ENCODE results near the gene ZNF652. TPM values are rescaled to one million over a fixed set of nuclear protein-coding genes. Genes with fewer than 3 reads are reported as not detected.

ZNF652 gene
- 7.2 and 7.8 TPM in 2 replicates for total RNA-seq
- 5.3 and 10.2 TPM in 2 replicates for polyA plus RNA-seq
- 3.0 and 7.3 TPM in 2 replicates for polyA plus RNA-seq (2012)
- polyA minus RNA-seq (ENCODE audit: low replicate concordance) = 7.9 and 12.2 TPM in 2 replicates

GRCh38 chr17:49361902-49362722 is at the start of gene ZNF652:
TSS of gene ZNF652 (minus strand) at chr17:49362250. CDS start at chr17:49317725, 44,525 bp downstream.
- peak within 1 kb of the TSS; percentile 87 for H2AFZ ChIP-seq (ENCODE audit: low read length)
- H3K27me3 ChIP-seq (ENCODE audit: control insufficient read depth, insufficient read depth, low read length) = no peaks in the 10 kb centered on the region
- peaks cover 1% of the 10 kb centered on the region for H4K20me1 ChIP-seq (ENCODE audit: control insufficient read depth, extremely low read depth, insufficient read depth, low read length)
- H3K27ac ChIP-seq (ENCODE audit: insufficient read depth, low read length) = peak within 1 kb of the TSS; percentile 67
- H3K79me2 ChIP-seq (ENCODE audit: control insufficient read depth, insufficient read depth, low read length) = peaks cover 41% of the 10 kb centered on the region
- H3K4me3 ChIP-seq (replicated peaks in 1 of 4; ENCODE audit: control extremely low read depth in 1 of 4, insufficient read depth in 1 of 4, low read depth in 3 of 4, low read length in 4 of 4) = peak within 1 kb of the TSS; percentile 88 to 98 (median 94)
- DNase-seq (ENCODE audit: low read depth in 2 of 2) = peak; percentile 71 to 75
- H3K9ac ChIP-seq (ENCODE audit: insufficient read depth, low read length) = peak within 1 kb of the TSS; percentile 88
- peaks cover 12% of the 10 kb centered on the region for H3K4me1 ChIP-seq (ENCODE audit: control insufficient read depth, extremely low read depth, insufficient read depth, low read length)
- TF ChIP-seq, protein P1, sequence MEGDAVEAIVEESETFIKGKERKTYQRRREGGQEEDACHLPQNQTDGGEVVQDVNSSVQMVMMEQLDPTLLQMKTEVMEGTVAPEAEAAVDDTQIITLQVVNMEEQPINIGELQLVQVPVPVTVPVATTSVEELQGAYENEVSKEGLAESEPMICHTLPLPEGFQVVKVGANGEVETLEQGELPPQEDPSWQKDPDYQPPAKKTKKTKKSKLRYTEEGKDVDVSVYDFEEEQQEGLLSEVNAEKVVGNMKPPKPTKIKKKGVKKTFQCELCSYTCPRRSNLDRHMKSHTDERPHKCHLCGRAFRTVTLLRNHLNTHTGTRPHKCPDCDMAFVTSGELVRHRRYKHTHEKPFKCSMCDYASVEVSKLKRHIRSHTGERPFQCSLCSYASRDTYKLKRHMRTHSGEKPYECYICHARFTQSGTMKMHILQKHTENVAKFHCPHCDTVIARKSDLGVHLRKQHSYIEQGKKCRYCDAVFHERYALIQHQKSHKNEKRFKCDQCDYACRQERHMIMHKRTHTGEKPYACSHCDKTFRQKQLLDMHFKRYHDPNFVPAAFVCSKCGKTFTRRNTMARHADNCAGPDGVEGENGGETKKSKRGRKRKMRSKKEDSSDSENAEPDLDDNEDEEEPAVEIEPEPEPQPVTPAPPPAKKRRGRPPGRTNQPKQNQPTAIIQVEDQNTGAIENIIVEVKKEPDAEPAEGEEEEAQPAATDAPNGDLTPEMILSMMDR (conservative IDR thresholded peaks at IDR 0.05 in 1 of 2, IDR thresholded peaks at IDR 0.05 in 1 of 2; ENCODE audit: low read depth in 1 of 2, low read length in 2 of 2) = no peak
- no peak for TF ChIP-seq EZH2 (IDR thresholded peaks at IDR 0.05; ENCODE audit: low read length, missing control alignments)
- no peaks in the 10 kb centered on the region for H3K36me3 ChIP-seq (ENCODE audit: control insufficient read depth, insufficient read depth, low read length)
- no peaks in the 10 kb centered on the region for H3K9me3 ChIP-seq (ENCODE audit: control insufficient read depth, insufficient read depth, low read depth, low read length)
- peak within 1 kb of the TSS; percentile 99 for H3K4me2 ChIP-seq (ENCODE audit: extremely low read depth, insufficient read depth, low read length)

DNA sequence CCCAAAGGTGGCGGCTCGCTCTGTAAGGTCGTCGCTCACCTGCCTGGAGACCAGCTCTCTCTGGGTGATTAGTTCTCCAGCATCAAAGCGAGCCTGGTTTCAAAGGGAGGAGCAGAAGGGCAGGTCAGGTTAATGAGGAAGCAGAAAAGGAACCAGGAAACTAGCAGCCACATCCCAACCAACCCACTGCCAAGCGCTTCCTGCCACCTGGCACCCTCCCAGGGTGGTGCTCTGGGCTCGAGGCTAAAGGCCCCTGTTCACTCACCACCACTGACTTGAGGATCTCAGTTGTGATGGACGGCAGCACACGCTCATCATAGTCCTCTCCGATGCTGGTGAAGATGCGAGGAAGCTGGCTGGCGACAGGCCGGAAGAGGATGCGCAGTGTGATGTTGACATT is 47.0 kb upstream of the ZNF652 start:
- H3K79me2 ChIP-seq (ENCODE audit: control insufficient read depth, insufficient read depth, low read length) = peaks cover 4% of the 10 kb centered on the region
- TF ChIP-seq, protein P1 (conservative IDR thresholded peaks at IDR 0.05 in 1 of 2, IDR thresholded peaks at IDR 0.05 in 1 of 2; ENCODE audit: low read depth in 1 of 2, low read length in 2 of 2) = no peak
- TF ChIP-seq EZH2 (IDR thresholded peaks at IDR 0.05; ENCODE audit: low read length, missing control alignments) = no peak

GRCh38 chr17:49407981-49408501 is 46.0 kb upstream of the ZNF652 start:
- Histone ChIP-seq H2AFZ (ENCODE audit: low read length) (no peak overlapping the region), H3K27me3 (ENCODE audit: control insufficient read depth, insufficient read depth, low read length) (no peaks in the 10 kb centered on the region), H3K9me3 (ENCODE audit: control insufficient read depth, insufficient read depth, low read depth, low read length) (no peaks in the 10 kb centered on the region), H3K4me1 (ENCODE audit: control insufficient read depth, extremely low read depth, insufficient read depth, low read length) (peaks cover 5% of the 10 kb centered on the region), H3K36me3 (ENCODE audit: control insufficient read depth, insufficient read depth, low read length) (peaks cover 39% of the 10 kb centered on the region), H4K20me1 (ENCODE audit: control insufficient read depth, extremely low read depth, insufficient read depth, low read length) (no peaks in the 10 kb centered on the region), H3K4me2 (ENCODE audit: extremely low read depth, insufficient read depth, low read length) (no peak overlapping the region), H3K9ac (ENCODE audit: insufficient read depth, low read length) (no peak overlapping the region), H3K79me2 (ENCODE audit: control insufficient read depth, insufficient read depth, low read length) (no peaks in the 10 kb centered on the region), H3K4me3 (replicated peaks in 1 of 4; ENCODE audit: control extremely low read depth in 1 of 4, insufficient read depth in 1 of 4, low read depth in 3 of 4, low read length in 4 of 4) (no peak overlapping the region), H3K27ac (ENCODE audit: insufficient read depth, low read length) (no peak overlapping the region)
- no peak for TF ChIP-seq EZH2 (IDR thresholded peaks at IDR 0.05; ENCODE audit: low read length, missing control alignments)
- TF ChIP-seq, protein P1 (conservative IDR thresholded peaks at IDR 0.05 in 1 of 2, IDR thresholded peaks at IDR 0.05 in 1 of 2; ENCODE audit: low read depth in 1 of 2, low read length in 2 of 2) = peak; percentile 74 to 85
- peak; percentile 43 to 68 for DNase-seq (ENCODE audit: low read depth in 2 of 2)

More for the DNA sequence above, 47.0 kb upstream of the ZNF652 start:
- Histone ChIP-seq H3K9ac (ENCODE audit: insufficient read depth, low read length) (no peak overlapping the region), H2AFZ (ENCODE audit: low read length) (no peak overlapping the region), H3K27ac (ENCODE audit: insufficient read depth, low read length) (no peak overlapping the region), H3K27me3 (ENCODE audit: control insufficient read depth, insufficient read depth, low read length) (no peaks in the 10 kb centered on the region), H3K4me3 (replicated peaks in 1 of 4; ENCODE audit: control extremely low read depth in 1 of 4, insufficient read depth in 1 of 4, low read depth in 3 of 4, low read length in 4 of 4) (no peak overlapping the region), H3K4me2 (ENCODE audit: extremely low read depth, insufficient read depth, low read length) (no peak overlapping the region), H3K36me3 (ENCODE audit: control insufficient read depth, insufficient read depth, low read length) (peaks cover 37% of the 10 kb centered on the region), H3K4me1 (ENCODE audit: control insufficient read depth, extremely low read depth, insufficient read depth, low read length) (peaks cover 6% of the 10 kb centered on the region), H3K9me3 (ENCODE audit: control insufficient read depth, insufficient read depth, low read depth, low read length) (no peaks in the 10 kb centered on the region), H4K20me1 (ENCODE audit: control insufficient read depth, extremely low read depth, insufficient read depth, low read length) (no peaks in the 10 kb centered on the region)
- DNase-seq (ENCODE audit: low read depth in 2 of 2) = no peak
